Body of pancreas (tissue), 4 donors: ENCODE data around the gene STAT5B. TPM values are rescaled to one million over a fixed set of nuclear protein-coding genes. Genes with fewer than 3 reads are reported as not detected.
A peak's percentile ranks its signal among the peaks of the same experiment; 100 is the strongest.

Experiments used
- ATAC-seq: fragments of 150-250 bp; one replicate; pipeline ENCODE4 v1.9.1; 2016
- DNase-seq, 4 donors: peaks; one replicate each; pipeline ENCODE4 v3.0.0-alpha.2; 2019
- H3K27ac ChIP-seq, 4 donors: fragments of 200-600 bp; sonication (generic); 1 replicate in 3 of 4; 2 replicates in 1 of 4; pipeline versions ENCODE4 v1.5.1 to v1.6.1; 2016 to 2019; ENCODE audit warnings: mild to moderate bottlenecking in 1 of 4, mixed read lengths in 1 of 4, moderate library complexity in 1 of 4
- H3K27me3 ChIP-seq, 2 donors: fragments of 200-600 bp; sonication (generic); one replicate each; pipeline ENCODE4 v1.6.0; 2016; ENCODE audit warnings: mild to moderate bottlenecking in 1 of 2
- H3K36me3 ChIP-seq, 2 donors: fragments of 200-600 bp; sonication (generic); replicated peaks in 1 of 2; 2 replicates each; pipeline ENCODE4 v1.5.1; 2016; ENCODE audit warnings: low read depth in 2 of 2; ENCODE audit not compliant: insufficient read depth in 1 of 2
- H3K4me1 ChIP-seq: fragments of 200-600 bp; sonication (generic); one replicate; pipeline ENCODE4 v1.6.0; 2016
- H3K4me3 ChIP-seq, 2 donors: fragments of 200-600 bp; sonication (generic); 1 replicate in 1 of 2; 2 replicates in 1 of 2; pipeline ENCODE4 v1.5.1; 2016 to 2019
- H3K9me3 ChIP-seq, 3 donors: fragments of 200-600 bp; sonication (generic); 1 replicate in 2 of 3; 2 replicates in 1 of 3; pipeline ENCODE4 v1.5.1; 2016
- CTCF ChIP-seq, 7 experiments: fragments of 450-650 bp in 4 of 7; fragments of 200-600 bp in 3 of 7; sonication (generic) in 3 of 7; IDR thresholded peaks; one replicate each; pipeline ENCODE4 v1.5.1; 2016 to 2019; ENCODE audit warnings: antibody characterized with exemption in 7 of 7
- POLR2A ChIP-seq, 3 donors: fragments of 450-650 bp; IDR thresholded peaks; one replicate each; pipeline ENCODE4 v1.6.1; 2016; ENCODE audit warnings: antibody characterized with exemption in 3 of 3, mild to moderate bottlenecking in 2 of 3
- WGBS, 2 donors: methylation state at CpG; one replicate each; pipeline ENCODE4 v1.1.5; 2017; 5-methylcytosine and 5-hydroxymethylcytosine counted together
- intact Hi-C: fragments of 100-400 bp; cut with DNase I; formaldehyde crosslinking; loops from one replicate; pipeline ENCODE4 v1.15.1; 2023
- total RNA-seq, 2 donors: library from RNA; depleted of rRNA; stranded (reverse); fragments of >200 nt; gene quantifications; one replicate each; pipeline ENCODE4 v1.1.0, GENCODE V29; 2016

The STAT5B gene
- total RNA-seq, 2 donors from 2014 or later, result 35.3 TPM

GRCh38 chr17:42296012-42296411 lies 19.8 kb upstream of the STAT5B start:
- intact Hi-C loops, result no loop called here
- H3K36me3 ChIP-seq, result peaks cover 0 to 9% of the 10 kb centered on the region in 2 donors
- 89 to 93% methylated on average over 3 of the region's 3 CpGs for WGBS, 2 donors

GRCh38 chr17:42294469-42295398 lies 18.5 kb upstream of the STAT5B start:
- no peaks in the 10 kb centered on the region for H3K4me1 ChIP-seq
- TF ChIP-seq CTCF (IDR thresholded peaks at IDR 0.05) (no peak), POLR2A (IDR thresholded peaks at IDR 0.05) (no peak)
- intact Hi-C loops, result no loop called here

More at GRCh38 chr17:42296012-42296411, 19.8 kb upstream of the STAT5B start:
- Histone ChIP-seq H3K27ac (no peak overlapping the region), H3K9me3 (no peaks in the 10 kb centered on the region), H3K4me3 (no peak overlapping the region), H3K27me3 (no peaks in the 10 kb centered on the region), H3K4me1 (no peaks in the 10 kb centered on the region)
- TF ChIP-seq CTCF (IDR thresholded peaks at IDR 0.05) (no peak), POLR2A (IDR thresholded peaks at IDR 0.05) (no peak)
- DNase-seq, result no peak
- no peak for ATAC-seq

GRCh38 chr17:42291129-42291528 lies 14.9 kb upstream of the STAT5B start:
- H3K27me3 ChIP-seq, result no peaks in the 10 kb centered on the region
- intact Hi-C loops, result no loop called here
- WGBS, 2 donors, result 96 to 99% methylated on average over 10 to 11 of the region's 11 CpGs
- TF ChIP-seq CTCF (IDR thresholded peaks at IDR 0.05) (no peak), POLR2A (IDR thresholded peaks at IDR 0.05) (no peak)
- H3K4me1 ChIP-seq, result peaks cover 27% of the 10 kb centered on the region
- peaks cover 0 to 6% of the 10 kb centered on the region in 2 donors for H3K36me3 ChIP-seq
- no peak overlapping the region for H3K4me3 ChIP-seq
- no peak overlapping the region for H3K27ac ChIP-seq
- ATAC-seq, result no peak
- H3K9me3 ChIP-seq, result no peaks in the 10 kb centered on the region
- no peak for DNase-seq

More at GRCh38 chr17:42294469-42295398, 18.5 kb upstream of the STAT5B start:
- Histone ChIP-seq H3K27ac (no peak overlapping the region), H3K27me3 (no peaks in the 10 kb centered on the region), H3K9me3 (no peaks in the 10 kb centered on the region), H3K36me3 (peaks cover 0 to 6% of the 10 kb centered on the region in 2 donors), H3K4me3 (no peak overlapping the region)
- WGBS, 2 donors, result 79 to 82% methylated on average over 12 of the region's 12 CpGs
- no peak for ATAC-seq
- DNase-seq, result no peak

GRCh38 chr17:42290577-42290976 lies 14.4 kb upstream of the STAT5B start:
- TF ChIP-seq CTCF (IDR thresholded peaks at IDR 0.05) (no peak), POLR2A (IDR thresholded peaks at IDR 0.05) (no peak)
- no peak for ATAC-seq
- no peaks in the 10 kb centered on the region for H3K27me3 ChIP-seq
- H3K4me1 ChIP-seq, result peaks cover 27% of the 10 kb centered on the region
- no peak overlapping the region for H3K27ac ChIP-seq
- H3K9me3 ChIP-seq, result no peaks in the 10 kb centered on the region
- intact Hi-C loops, result no loop called here
- H3K36me3 ChIP-seq, result peaks cover 0 to under 1% of the 10 kb centered on the region in 2 donors
- peak in 1 of 4 donors; percentile 2 for DNase-seq
- no peak overlapping the region for H3K4me3 ChIP-seq
- WGBS, 2 donors, result 75 to 92% methylated on average over 5 of the region's 5 CpGs
